Skeletal muscle tissue (tissue), 4 donors: Measurements from ENCODE around the gene DNAAF5. TPM values are rescaled to one million over a fixed set of nuclear protein-coding genes. Genes with fewer than 3 reads are reported as not detected.

ENCODE experiments used
- H3K27ac ChIP-seq: one replicate; pipeline ENCODE4 v1.7.0; 2013; ENCODE audit warnings: mild to moderate bottlenecking, low read depth, low read length, inconsistent platforms
- H3K27me3 ChIP-seq, 3 donors: one replicate each; pipeline ENCODE4 v1.7.0; 2013; ENCODE audit warnings: low read length in 3 of 3; ENCODE audit not compliant: control insufficient read depth in 3 of 3, insufficient read depth in 3 of 3
- H3K36me3 ChIP-seq, 3 donors: one replicate each; pipeline ENCODE4 v1.7.0; 2013; ENCODE audit warnings: low read length in 3 of 3; ENCODE audit not compliant: control insufficient read depth in 3 of 3, insufficient read depth in 3 of 3
- H3K4me1 ChIP-seq, 3 donors: one replicate each; pipeline ENCODE4 v1.7.0; 2013; ENCODE audit warnings: low read length in 3 of 3, mild to moderate bottlenecking in 3 of 3; ENCODE audit not compliant: control insufficient read depth in 3 of 3, insufficient read depth in 3 of 3
- H3K4me3 ChIP-seq, 3 donors: one replicate each; pipeline ENCODE4 v1.7.0; 2013; ENCODE audit warnings: low read length in 3 of 3
- H3K9ac ChIP-seq, 3 donors: one replicate each; pipeline ENCODE4 v1.7.0; 2013; ENCODE audit warnings: low read length in 3 of 3, mild to moderate bottlenecking in 3 of 3, moderate library complexity in 2 of 3, low read depth in 1 of 3
- H3K9me3 ChIP-seq, 3 donors: one replicate each; pipeline ENCODE4 v1.7.0; 2013; ENCODE audit warnings: low read length in 3 of 3; ENCODE audit not compliant: control insufficient read depth in 3 of 3
- total RNA-seq: library from RNA; depleted of rRNA; stranded (reverse); fragments of >200 nt; gene quantifications from one replicate; pipeline ENCODE4 v1.2.3, GENCODE V29; 2014
- donor health status: Osteomylitis.

The DNAAF5 gene
- total RNA-seq, 1 donor from 2014 or later: 13.0 TPM

- Histone ChIP-seq H3K27ac (no peak overlapping the region), H3K4me3 (no peak overlapping the region), H3K9ac (no peak overlapping the region), H3K27me3 (no peaks in the 10 kb centered on the region), H3K9me3 (peaks cover 4 to 9% (median 6%) of the 10 kb centered on the region in 3 donors), H3K4me1 (no peaks in the 10 kb centered on the region), H3K36me3 (no peaks in the 10 kb centered on the region)
These were observed 35.8 kb upstream of the DNAAF5 start for GRCh38 chr7:690478-691360.

- Histone ChIP-seq H3K9ac (no peak overlapping the region), H3K27me3 (no peaks in the 10 kb centered on the region), H3K4me3 (no peak overlapping the region), H3K4me1 (no peaks in the 10 kb centered on the region), H3K36me3 (no peaks in the 10 kb centered on the region), H3K9me3 (peaks cover 4 to 9% (median 5%) of the 10 kb centered on the region in 3 donors), H3K27ac (no peak overlapping the region)
These were observed 35.0 kb upstream of the DNAAF5 start for GRCh38 chr7:691361-692045.

GRCh38 chr7:693280-693679 is 33.2 kb upstream of the DNAAF5 start:
- peaks cover 0 to 4% (median 3%) of the 10 kb centered on the region in 3 donors for H3K4me1 ChIP-seq

GRCh38 chr7:696426-696811 is 30.1 kb upstream of the DNAAF5 start:
- H3K27me3 ChIP-seq: peaks cover 0 to 7% (median 0%) of the 10 kb centered on the region in 3 donors
- H3K9me3 ChIP-seq: peaks cover 0 to 3% (median 0%) of the 10 kb centered on the region in 3 donors
- no peak overlapping the region for H3K27ac ChIP-seq
- H3K9ac ChIP-seq: no peak overlapping the region
- peaks cover 7 to 14% (median 13%) of the 10 kb centered on the region in 3 donors for H3K4me1 ChIP-seq
- no peak overlapping the region for H3K4me3 ChIP-seq
- H3K36me3 ChIP-seq: peaks cover 0 to 2% (median 0%) of the 10 kb centered on the region in 3 donors

More at GRCh38 chr7:693280-693679, 33.2 kb upstream of the DNAAF5 start:
- Histone ChIP-seq H3K36me3 (no peaks in the 10 kb centered on the region), H3K4me3 (no peak overlapping the region), H3K27ac (no peak overlapping the region), H3K9me3 (peaks cover 0 to 8% (median 4%) of the 10 kb centered on the region in 3 donors), H3K9ac (no peak overlapping the region), H3K27me3 (no peaks in the 10 kb centered on the region)

GRCh38 chr7:696812-697551 is 29.5 kb upstream of the DNAAF5 start:
- H3K4me3 ChIP-seq: no peak overlapping the region
- H3K4me1 ChIP-seq: peaks cover 7 to 14% (median 13%) of the 10 kb centered on the region in 3 donors
- H3K36me3 ChIP-seq: peaks cover 0 to 2% (median 0%) of the 10 kb centered on the region in 3 donors

GRCh38 chr7:698515-699475 is 27.7 kb upstream of the DNAAF5 start:
- Histone ChIP-seq H3K4me3 (peak overlapping the region in 1 of 3 donors; percentile 29), H3K36me3 (peaks cover 0 to 2% (median 0%) of the 10 kb centered on the region in 3 donors), H3K9me3 (peaks cover 0 to 3% (median 0%) of the 10 kb centered on the region in 3 donors), H3K4me1 (peaks cover 7 to 14% (median 13%) of the 10 kb centered on the region in 3 donors), H3K9ac (no peak overlapping the region), H3K27me3 (peaks cover 0 to 7% (median 0%) of the 10 kb centered on the region in 3 donors), H3K27ac (no peak overlapping the region)

More at GRCh38 chr7:696812-697551, 29.5 kb upstream of the DNAAF5 start:
- H3K9me3 ChIP-seq: peaks cover 0 to 2% (median 0%) of the 10 kb centered on the region in 3 donors
- H3K27ac ChIP-seq: peak overlapping the region; percentile 66
- H3K27me3 ChIP-seq: peaks cover 0 to 7% (median 0%) of the 10 kb centered on the region in 3 donors
- no peak overlapping the region for H3K9ac ChIP-seq

- Histone ChIP-seq H3K36me3 (peaks cover 0 to 2% (median 0%) of the 10 kb centered on the region in 3 donors), H3K27ac (no peak overlapping the region), H3K9me3 (peaks cover 0 to 3% (median 0%) of the 10 kb centered on the region in 3 donors), H3K9ac (peak overlapping the region in 1 of 3 donors; percentile 12), H3K4me3 (peak overlapping the region in 1 of 3 donors; percentile 29), H3K27me3 (peaks cover 0 to 7% (median 0%) of the 10 kb centered on the region in 3 donors), H3K4me1 (peaks cover 7 to 14% (median 13%) of the 10 kb centered on the region in 3 donors)
These were observed 26.9 kb upstream of the DNAAF5 start for GRCh38 chr7:699476-700170.

GRCh38 chr7:701086-701671 is 25.3 kb upstream of the DNAAF5 start:
- H3K36me3 ChIP-seq: peaks cover 0 to 2% (median 0%) of the 10 kb centered on the region in 3 donors
- H3K9me3 ChIP-seq: peaks cover 0 to 3% (median 0%) of the 10 kb centered on the region in 3 donors
- H3K9ac ChIP-seq: no peak overlapping the region
- peaks cover 7 to 14% (median 13%) of the 10 kb centered on the region in 3 donors for H3K4me1 ChIP-seq
- no peak overlapping the region for H3K27ac ChIP-seq
- no peak overlapping the region for H3K4me3 ChIP-seq
- peaks cover 0 to 7% (median 0%) of the 10 kb centered on the region in 3 donors for H3K27me3 ChIP-seq
